Measurements from ENCODE around the gene ZBTB9.

DNA sequence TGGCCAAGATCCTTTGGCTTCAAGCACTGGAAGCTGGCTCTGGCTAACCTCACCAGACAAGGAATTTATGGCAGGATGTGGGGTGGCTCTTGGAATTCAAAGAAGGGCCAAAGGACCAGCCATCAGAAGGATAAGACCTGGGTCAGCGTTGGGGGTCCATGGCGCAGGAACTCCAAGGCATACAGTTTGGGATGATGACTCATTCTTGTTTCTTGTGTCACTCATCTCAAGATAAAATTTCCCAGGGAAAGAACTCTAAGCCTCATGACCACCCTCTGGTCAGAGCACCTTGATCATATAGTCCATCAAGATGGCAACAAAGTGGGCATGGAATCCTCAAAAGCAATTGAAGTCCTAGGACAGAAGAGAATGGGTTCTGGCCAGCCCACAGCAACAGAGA lies 4.8 kb downstream of the ZBTB9 start:
- TF ChIP-seq CTCF (IDR thresholded peaks at IDR 0.05) (no peak), POLR2A (IDR thresholded peaks at IDR 0.05) (no peak)

Measured in uterus (tissue), 2 donors.